GM21786 (cell line): ENCODE data around the gene TINCR.

Experiments
- ATAC-seq: cut with Tn5 transposase; IDR thresholded peaks from one replicate; pipeline ENCODE4 v1.9.1; 2021; ENCODE audit not compliant: unreplicated experiment

TINCR gene

GRCh38 chr19:5590151-5590864, 22.6 kb upstream of the TINCR start:
- ATAC-seq, result no peak

DNA sequence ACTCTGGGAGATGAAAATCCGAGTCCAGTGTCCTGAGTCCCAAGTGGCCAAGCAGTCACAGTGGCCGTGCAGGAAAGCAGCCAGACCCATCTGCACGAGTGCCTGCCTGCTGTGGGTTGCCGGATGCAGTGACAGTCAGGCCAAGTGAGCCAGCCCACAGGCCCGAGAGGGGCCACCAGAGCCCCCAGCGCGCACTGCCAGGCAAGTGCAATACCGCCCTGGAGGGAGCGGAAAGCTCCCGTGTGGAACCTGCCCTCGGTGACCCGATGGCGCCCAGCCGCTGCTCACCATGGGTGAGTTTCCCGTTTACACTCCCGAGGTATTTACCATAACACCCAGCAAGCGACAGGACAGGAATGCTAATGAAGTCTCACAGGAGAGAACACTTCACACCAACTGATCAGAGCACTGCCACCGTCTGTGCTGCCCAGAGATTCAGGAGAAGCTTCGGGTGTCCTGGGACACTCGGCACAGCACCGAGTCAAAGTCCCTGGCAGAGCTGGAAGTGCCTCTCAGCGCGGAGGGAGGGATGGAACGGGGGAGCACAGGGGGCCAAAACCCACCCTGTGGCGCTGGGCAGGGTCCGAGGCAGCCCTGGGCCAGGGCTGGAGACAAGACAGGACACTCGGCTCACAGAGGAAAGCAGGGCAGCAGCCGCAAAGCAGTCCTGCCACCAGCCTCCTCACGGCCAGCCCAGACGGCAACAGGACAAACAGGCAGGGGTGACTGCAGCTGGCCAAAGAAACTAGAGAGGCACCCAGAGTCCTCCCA, 21.3 kb upstream of the TINCR start:
- no peak for ATAC-seq

- no peak for ATAC-seq
These were observed 20.7 kb upstream of the TINCR start for GRCh38 chr19:5588441-5588840.

GRCh38 chr19:5587661-5588060, 19.9 kb upstream of the TINCR start:
- ATAC-seq, result no peak

GRCh38 chr19:5587071-5587455, 19.3 kb upstream of the TINCR start:
- ATAC-seq, result no peak

- no peak for ATAC-seq
These were observed 18.7 kb upstream of the TINCR start for GRCh38 chr19:5586300-5587070.

DNA sequence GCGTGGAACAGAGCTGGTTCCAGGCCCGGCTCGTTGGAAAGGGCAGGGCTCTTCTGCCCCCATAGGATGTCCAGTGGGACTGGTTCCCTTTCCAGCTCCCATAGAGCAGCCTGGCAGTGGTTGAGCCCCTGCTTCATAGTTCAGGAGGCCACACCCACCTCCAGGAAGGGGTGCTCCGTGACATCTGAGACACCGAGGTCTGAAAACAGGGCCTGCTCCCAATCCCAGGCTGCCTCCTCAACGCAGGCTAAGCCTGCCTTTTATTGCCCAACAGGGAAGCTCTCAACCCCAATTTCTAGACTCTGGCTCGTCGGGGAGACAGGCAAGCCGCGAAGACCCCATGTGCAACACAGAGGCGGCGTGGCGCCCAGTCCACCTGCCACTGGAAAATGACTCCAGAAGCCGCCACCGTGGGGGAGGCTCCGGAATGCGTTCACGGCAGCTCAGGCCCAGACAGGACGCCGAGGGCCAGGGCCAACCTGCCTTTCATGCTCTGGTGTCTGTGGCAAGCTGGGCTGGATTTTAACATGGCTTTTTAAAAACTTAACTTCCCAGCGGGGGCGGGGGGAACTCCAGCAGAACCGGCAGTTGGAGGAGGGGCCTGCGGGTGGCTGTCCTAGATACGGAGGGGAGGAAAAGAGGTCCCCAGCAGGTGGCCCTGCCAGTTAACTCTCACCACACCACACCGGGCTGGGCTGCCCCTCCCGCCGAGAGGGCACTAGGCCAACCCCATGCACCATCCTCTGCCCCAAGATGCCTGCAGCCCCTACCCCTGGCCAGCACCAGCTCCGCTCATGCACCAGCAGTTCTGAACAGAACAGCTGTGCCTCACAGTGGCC, 17.9 kb upstream of the TINCR start:
- no peak for ATAC-seq

DNA sequence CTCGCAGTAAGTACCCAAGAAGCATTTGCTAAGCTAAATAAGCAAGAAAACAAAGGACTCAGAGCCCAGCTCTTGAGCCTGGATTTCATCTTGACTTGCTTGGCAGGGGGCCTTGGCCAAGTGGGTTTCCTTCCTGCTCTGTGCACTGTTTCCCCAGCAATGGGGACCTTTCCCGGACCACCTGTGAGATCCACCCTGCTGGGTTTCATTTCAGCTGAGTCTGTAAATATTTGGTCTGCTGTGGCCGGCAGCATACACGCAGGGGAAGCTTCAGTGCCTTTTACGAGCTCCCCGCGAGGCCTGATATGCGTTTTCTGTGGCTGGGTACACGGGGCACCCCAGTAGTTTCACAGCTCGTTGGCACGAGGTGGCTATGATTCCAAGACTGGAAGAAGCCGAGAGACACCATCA, 12.4 kb upstream of the TINCR start:
- ATAC-seq, result no peak

GRCh38 chr19:5579697-5580096, 11.9 kb upstream of the TINCR start:
- ATAC-seq, result no peak

DNA sequence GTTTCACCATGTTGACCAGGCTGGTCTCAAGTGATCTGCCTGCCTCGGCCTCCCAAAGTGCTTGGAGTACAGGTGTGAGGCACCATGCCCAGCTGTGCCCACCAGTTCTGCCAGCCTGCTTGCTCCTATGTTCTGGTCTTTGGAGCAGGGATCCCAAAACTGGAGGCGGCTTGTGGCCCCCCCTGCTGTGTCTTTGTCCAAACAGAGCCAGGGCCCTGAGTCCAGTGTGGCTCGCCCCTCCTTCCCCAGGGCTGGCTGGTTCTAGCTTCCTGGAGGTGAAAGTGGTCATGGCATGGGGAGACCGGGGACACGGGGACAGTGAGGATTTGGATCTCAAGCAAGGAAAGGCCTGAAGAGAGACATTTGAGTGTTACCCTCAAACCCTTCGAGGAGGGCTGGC, 11.5 kb upstream of the TINCR start:
- ATAC-seq, result no peak

- ATAC-seq, result no peak
These were observed 10.5 kb upstream of the TINCR start for GRCh38 chr19:5578097-5578846.

- ATAC-seq, result no peak
These were observed 7.8 kb upstream of the TINCR start for GRCh38 chr19:5575590-5575989.

DNA sequence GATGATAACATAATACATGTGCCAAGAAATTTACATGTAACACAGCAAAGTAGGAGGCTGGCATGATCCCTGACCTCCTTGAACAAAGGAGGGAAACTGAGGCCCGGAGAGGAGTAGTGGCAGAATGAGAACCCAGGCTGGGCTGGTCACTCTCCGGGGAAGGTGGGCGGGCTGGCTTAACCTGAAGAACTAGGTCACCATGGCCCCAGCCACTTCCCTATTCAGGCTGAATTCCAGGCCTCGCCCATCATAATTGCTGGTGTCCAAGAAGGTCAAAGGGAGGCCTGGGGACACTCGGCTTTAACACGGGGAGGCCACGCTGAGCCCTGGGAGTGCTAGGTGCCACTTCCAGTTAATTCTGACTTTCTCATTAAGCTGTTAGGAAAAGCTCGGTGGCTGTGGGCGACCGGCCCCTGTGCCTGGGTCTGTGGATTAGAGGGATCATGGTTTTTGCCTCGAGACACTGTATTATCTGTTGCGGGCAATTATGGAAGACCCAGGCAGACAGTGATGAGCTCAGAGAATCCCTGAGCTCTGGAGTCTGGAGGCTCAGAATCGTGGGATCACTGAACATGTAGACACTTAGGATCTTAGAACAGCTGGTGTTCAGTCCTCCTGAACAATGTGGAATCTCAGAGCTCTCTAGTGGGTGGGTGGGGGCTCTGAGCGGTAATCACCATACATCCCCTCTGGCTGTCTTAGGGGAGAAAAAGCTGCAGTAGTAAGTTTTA, 5.0 kb upstream of the TINCR start:
- no peak for ATAC-seq

- no peak for ATAC-seq
These were observed 4.0 kb upstream of the TINCR start for GRCh38 chr19:5571777-5572176.

- ATAC-seq, result no peak
These were observed 236 bp upstream of the TINCR start for GRCh38 chr19:5567970-5568407.

DNA sequence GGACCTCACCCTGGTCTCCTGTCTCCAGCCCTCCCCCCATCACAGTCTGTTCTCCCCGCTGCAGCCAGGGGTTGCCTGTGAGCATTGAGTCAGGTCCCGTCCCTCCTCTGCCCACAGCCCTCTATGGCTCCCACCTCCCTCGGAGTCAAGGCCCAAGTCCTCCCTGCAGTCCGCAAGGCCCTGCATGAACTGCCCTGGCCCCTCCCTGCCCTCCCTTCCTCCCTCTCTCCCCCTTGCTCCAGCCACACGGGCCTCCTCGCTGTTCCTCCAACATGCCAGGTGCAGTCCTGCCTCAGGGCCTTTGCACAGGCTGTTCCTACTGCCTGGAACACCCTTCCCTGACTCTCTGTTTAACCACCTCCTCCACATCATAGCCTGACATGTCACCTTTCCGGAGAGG, 2.8 kb downstream of the TINCR start:
- no peak for ATAC-seq

DNA sequence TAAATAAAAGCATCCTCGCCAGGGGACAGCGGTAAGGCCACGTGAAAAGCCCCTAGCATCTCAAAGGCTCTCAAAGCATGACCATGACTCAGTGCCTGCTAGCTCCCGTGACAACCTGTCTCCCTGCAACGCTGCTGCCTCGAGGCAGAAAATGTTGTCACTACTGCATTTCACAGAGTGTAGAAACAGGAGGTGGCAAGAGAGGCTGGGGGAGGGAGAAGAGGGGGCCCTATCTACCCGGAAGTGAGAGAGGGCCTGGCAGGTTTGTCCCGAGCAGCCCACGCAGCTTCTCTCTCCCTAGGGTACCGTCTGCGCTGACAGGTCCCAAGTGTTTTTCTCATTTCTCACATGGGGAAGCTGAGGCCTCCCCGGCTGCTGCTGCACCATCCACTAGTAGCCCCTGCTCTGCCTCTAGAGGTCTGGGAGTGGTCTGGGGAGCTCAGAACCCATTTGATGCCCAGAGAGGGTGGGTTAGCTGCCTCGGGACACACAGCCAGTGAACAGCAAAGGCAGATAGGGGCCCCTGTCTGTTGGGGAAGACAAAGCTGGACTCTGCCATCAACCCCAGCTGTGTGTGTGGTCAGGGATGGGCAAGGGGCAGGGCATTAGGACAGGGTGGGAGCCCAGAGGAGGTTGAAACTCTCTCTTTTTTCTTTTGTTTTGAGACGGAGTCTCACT, 3.7 kb downstream of the TINCR start:
- ATAC-seq, result no peak

DNA sequence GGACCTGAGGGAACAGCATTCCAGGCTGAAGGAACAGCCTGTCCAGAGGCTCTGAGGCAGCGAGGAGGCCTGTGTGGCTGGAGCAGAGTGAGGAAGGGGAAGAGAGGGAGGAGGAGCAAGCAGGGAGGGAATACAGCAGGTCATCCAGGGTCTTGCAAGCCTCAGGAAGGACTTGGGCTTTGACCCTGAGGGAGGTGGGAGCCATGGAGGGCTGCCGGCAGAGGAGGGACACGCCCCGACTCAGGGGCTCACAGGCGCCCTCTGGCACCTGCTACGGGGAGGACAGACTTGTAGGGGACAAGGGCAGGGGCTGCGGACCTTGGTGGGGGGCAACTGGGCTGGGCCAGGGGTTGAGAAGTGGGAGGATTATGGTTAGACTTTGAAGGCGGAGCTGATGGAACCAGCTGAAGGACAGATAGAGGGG, 4.7 kb downstream of the TINCR start:
- ATAC-seq, result no peak

DNA sequence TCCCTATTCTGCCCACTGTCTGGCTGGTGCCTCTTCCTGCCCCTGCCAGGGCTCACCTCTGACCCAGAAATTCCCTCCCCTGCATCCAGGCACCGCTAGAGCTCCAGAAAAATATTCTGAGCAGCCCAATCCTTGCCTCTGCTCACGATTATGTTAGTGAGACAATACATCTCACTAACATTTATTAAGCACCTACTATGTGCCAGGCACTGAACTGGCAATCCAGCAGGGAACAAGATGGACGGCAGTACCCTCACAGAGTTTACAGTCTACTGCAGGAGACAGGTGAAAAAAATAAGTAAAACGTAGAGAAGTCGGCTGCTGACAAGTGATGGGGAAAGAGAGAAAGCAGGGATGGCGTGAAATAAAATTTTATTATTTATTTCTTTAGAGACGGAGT, 5.5 kb downstream of the TINCR start:
- ATAC-seq, result no peak
